RWPE2 (cell line): ENCODE results near the gene SPTLC3.

ENCODE experiments used
- ATAC-seq: fragments of 200-7000 bp; cut with Tn5 transposase; 3 replicates; pipeline ENCODE4 v1.9.1; 2021; ENCODE audit warnings: low read depth
- DNase-seq: peaks from one replicate; pipeline ENCODE4 v3.0.0-alpha.2; 2020; ENCODE audit warnings: low spot score
- H3K27ac ChIP-seq: fragments of 450-650 bp; 2 replicates; pipeline ENCODE4 v1.5.1; 2017; ENCODE audit warnings: mild to moderate bottlenecking; ENCODE audit not compliant: poor library complexity, severe bottlenecking
- H3K27me3 ChIP-seq: fragments of 250-450 bp; sonication (Bioruptor Pico); 2 replicates; pipeline ENCODE4 v1.5.1; 2021; ENCODE audit warnings: mild to moderate bottlenecking, moderate library complexity; ENCODE audit not compliant: insufficient read depth, poor library complexity, severe bottlenecking
- H3K36me3 ChIP-seq: fragments of 250-450 bp; sonication (Bioruptor Pico); 2 replicates; pipeline ENCODE4 v1.5.1; 2020; ENCODE audit warnings: low read depth, mild to moderate bottlenecking, moderate library complexity
- H3K4me1 ChIP-seq: fragments of 250-450 bp; sonication (Bioruptor Pico); 2 replicates; pipeline ENCODE4 v1.5.1; 2021; ENCODE audit warnings: mild to moderate bottlenecking, moderate library complexity; ENCODE audit not compliant: insufficient read depth, poor library complexity, severe bottlenecking
- H3K4me3 ChIP-seq: fragments of 250-450 bp; sonication (Bioruptor Pico); 2 replicates; pipeline ENCODE4 v1.5.1; 2021; ENCODE audit warnings: mild to moderate bottlenecking, moderate library complexity; ENCODE audit not compliant: severe bottlenecking
- H3K9me3 ChIP-seq: fragments of 250-450 bp; sonication (Bioruptor Pico); 2 replicates; pipeline ENCODE4 v1.5.1; 2021; ENCODE audit warnings: mild to moderate bottlenecking, moderate library complexity; ENCODE audit not compliant: severe bottlenecking
- TF ChIP-seq, protein P1 (sequence below): fragments of 450-650 bp; IDR thresholded peaks from one replicate; pipeline ENCODE4 v1.5.1; 2017; ENCODE audit warnings: mild to moderate bottlenecking, moderate library complexity; ENCODE audit not compliant: poor library complexity, severe bottlenecking

The SPTLC3 gene

DNA sequence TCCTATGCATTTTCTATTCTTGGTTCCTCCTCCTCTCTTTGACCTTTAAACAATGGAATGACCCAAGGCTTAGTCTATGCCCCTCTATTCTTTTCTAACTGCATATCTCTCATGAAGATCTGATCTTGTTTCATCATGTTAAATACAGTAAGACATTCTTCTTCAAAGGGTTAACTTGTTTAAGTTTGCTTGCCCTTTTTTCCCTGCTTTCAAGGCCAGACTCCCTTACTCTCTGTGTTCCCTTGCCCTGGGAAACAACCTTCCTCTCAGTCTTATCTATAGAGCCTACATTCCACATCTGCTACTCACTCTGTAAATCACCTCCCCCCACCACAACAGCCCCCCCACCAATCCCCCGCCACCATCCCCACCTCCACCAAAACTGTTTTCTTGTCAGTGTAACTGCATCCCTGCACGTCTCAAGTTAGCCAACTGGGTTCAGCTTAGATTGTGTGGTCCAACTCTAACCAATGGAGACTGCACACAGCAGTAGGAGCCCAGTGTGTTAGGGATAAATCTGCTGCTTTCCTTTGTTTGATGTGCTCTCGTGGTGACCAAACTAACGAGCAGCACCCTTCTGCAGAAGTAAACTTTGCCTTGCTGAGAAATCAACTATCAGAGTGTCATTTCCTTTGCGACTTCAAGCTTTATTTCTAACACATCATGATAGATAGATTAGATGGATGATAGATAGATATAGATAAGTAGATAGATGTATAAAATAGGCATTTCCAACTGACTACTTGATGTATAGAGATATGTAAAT is 12.6 kb downstream of the SPTLC3 start:
- DNase-seq (no peak), ATAC-seq (no peak)
- no peak overlapping the region for H3K27ac ChIP-seq
- TF ChIP-seq, protein P1, sequence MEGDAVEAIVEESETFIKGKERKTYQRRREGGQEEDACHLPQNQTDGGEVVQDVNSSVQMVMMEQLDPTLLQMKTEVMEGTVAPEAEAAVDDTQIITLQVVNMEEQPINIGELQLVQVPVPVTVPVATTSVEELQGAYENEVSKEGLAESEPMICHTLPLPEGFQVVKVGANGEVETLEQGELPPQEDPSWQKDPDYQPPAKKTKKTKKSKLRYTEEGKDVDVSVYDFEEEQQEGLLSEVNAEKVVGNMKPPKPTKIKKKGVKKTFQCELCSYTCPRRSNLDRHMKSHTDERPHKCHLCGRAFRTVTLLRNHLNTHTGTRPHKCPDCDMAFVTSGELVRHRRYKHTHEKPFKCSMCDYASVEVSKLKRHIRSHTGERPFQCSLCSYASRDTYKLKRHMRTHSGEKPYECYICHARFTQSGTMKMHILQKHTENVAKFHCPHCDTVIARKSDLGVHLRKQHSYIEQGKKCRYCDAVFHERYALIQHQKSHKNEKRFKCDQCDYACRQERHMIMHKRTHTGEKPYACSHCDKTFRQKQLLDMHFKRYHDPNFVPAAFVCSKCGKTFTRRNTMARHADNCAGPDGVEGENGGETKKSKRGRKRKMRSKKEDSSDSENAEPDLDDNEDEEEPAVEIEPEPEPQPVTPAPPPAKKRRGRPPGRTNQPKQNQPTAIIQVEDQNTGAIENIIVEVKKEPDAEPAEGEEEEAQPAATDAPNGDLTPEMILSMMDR: no peak
- H3K9me3 ChIP-seq: peaks cover 3% of the 10 kb centered on the region
- peaks cover 2% of the 10 kb centered on the region for H3K4me1 ChIP-seq
- no peaks in the 10 kb centered on the region for H3K36me3 ChIP-seq
- no peak overlapping the region for H3K4me3 ChIP-seq
- no peaks in the 10 kb centered on the region for H3K27me3 ChIP-seq

DNA sequence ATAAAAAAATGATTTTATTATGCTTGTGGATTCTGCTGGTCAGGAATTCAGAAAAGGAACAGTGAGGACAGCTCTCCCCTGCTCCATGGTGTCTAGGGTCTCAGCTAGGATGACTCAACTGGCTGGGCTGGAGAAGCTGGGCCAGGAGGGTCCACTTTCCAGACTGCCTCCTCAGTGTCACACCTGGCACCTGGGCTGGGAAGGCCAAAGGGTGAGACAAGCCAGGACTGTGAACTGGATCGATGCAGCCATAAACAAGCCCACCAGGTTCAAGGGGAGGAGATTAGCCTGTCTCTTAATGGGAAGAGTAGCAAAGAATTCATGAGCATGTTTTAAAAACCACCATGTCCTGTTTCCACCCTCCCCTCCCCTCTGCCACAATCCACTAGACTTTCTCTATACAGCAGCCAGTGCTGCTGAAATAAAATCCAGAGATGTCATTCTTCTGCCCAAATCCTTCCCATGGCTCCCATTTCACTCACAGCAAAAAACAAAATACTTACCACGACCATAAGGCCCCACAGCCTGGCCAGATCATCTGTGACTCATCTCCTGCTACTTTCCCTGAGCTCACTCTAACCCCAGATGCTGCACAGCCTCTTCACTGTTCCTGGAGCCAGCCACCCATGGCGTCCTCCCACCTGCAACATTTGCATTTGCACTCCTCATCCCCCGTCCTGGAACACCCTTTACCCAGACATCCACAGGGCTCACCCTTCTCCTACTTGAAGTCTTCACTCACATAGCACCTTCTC is 13.8 kb downstream of the SPTLC3 start:
- no peaks in the 10 kb centered on the region for H3K36me3 ChIP-seq
- peaks cover 6% of the 10 kb centered on the region for H3K4me1 ChIP-seq
- no peaks in the 10 kb centered on the region for H3K27me3 ChIP-seq
- TF ChIP-seq, protein P1: no peak
- DNase-seq (no peak), ATAC-seq (peak; percentile 33; the same call in 1 of the 3 replicates)
- H3K9me3 ChIP-seq: peaks cover 3% of the 10 kb centered on the region
- no peak overlapping the region for H3K4me3 ChIP-seq
- no peak overlapping the region for H3K27ac ChIP-seq

- H3K36me3 ChIP-seq: no peaks in the 10 kb centered on the region
- H3K4me3 ChIP-seq: no peak overlapping the region
- TF ChIP-seq, protein P1: no peak
- H3K27me3 ChIP-seq: no peaks in the 10 kb centered on the region
- DNase-seq: no peak
- peaks cover 3% of the 10 kb centered on the region for H3K9me3 ChIP-seq
- peaks cover 24% of the 10 kb centered on the region for H3K4me1 ChIP-seq
- no peak for ATAC-seq
- H3K27ac ChIP-seq: no peak overlapping the region
Observed at GRCh38 chr20:13024596-13024995, 15.8 kb downstream of the SPTLC3 start.

- Histone ChIP-seq H3K27me3 (no peaks in the 10 kb centered on the region), H3K4me1 (peaks cover 27% of the 10 kb centered on the region), H3K4me3 (no peak overlapping the region), H3K27ac (no peak overlapping the region), H3K9me3 (peaks cover 3% of the 10 kb centered on the region), H3K36me3 (no peaks in the 10 kb centered on the region)
- no peak for DNase-seq
- TF ChIP-seq, protein P1: no peak
- no peak for ATAC-seq
Observed at GRCh38 chr20:13025181-13025580, 16.4 kb downstream of the SPTLC3 start.

DNA sequence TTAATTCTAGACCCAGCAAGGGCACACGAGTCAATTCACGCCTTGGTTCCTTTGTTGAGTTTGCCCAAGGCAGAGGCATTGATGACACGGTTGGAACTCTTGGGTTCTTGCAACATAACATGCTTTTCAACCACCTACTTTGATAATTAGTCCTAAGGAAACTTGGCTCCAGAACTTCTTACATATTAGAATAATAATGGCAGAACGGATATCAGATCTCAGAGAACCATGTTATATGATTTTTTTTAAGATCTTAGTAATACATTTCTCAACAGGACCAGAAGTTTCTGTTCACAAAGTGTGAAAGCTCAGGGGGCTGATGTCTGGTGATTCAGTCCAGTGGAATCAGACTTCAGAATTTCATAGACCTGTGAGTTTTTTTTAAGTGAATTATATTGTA is 19.2 kb downstream of the SPTLC3 start:
- H3K27me3 ChIP-seq: no peaks in the 10 kb centered on the region
- H3K36me3 ChIP-seq: no peaks in the 10 kb centered on the region
- peak overlapping the region; percentile 93 for H3K27ac ChIP-seq
- DNase-seq (no peak), ATAC-seq (peak; percentile 49)
- TF ChIP-seq, protein P1: no peak
- peaks cover 41% of the 10 kb centered on the region for H3K4me1 ChIP-seq
- no peak overlapping the region for H3K4me3 ChIP-seq
- no peaks in the 10 kb centered on the region for H3K9me3 ChIP-seq
